NT2/D1 (cell line): ENCODE results near the gene RAB11FIP4.

ENCODE experiments used
- YY1 ChIP-seq: IDR thresholded peaks from 2 replicates; pipeline ENCODE4 v1.6.1; 2011; ENCODE audit not compliant: insufficient read length, insufficient read depth
- ZNF274 ChIP-seq: IDR thresholded peaks from 2 replicates; pipeline ENCODE4 v1.6.1; 2011; ENCODE audit warnings: mild to moderate bottlenecking, low read depth, low read length

- TF ChIP-seq YY1 = no peak
- no peak for TF ChIP-seq ZNF274
These were observed 553 bp upstream of the RAB11FIP4 start for GRCh38 chr17:31390748-31391495.
